SKM-1 treated with dmso at 0.1 percent for 144 hours (cell line): ENCODE results near the gene ALDH1L2.

ENCODE experiments used
- DNase-seq: peaks from one replicate; lab custom pipeline; 2025; ENCODE audit not compliant: unreplicated experiment; lab: John Stamatoyannopoulos, UW

ALDH1L2 gene

DNA sequence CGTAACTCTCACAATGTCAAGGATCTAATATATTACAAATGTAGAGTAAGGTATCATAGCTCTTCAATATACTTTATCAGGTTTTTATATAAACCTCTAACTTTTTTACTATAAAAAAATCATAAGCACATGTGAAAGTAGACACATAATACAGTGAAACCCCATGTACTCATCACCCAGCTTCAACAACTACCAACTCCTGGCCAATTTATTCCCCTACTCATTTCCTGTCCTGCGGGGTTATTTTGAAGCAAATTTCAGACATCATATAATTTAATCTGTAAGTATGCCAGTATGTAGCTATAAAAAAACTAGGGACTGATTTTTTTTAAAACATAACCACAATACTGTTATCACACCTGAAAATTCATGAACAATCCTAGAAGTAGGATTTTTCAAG is 50.4 kb downstream of the ALDH1L2 start:
- DNase-seq = no peak

DNA sequence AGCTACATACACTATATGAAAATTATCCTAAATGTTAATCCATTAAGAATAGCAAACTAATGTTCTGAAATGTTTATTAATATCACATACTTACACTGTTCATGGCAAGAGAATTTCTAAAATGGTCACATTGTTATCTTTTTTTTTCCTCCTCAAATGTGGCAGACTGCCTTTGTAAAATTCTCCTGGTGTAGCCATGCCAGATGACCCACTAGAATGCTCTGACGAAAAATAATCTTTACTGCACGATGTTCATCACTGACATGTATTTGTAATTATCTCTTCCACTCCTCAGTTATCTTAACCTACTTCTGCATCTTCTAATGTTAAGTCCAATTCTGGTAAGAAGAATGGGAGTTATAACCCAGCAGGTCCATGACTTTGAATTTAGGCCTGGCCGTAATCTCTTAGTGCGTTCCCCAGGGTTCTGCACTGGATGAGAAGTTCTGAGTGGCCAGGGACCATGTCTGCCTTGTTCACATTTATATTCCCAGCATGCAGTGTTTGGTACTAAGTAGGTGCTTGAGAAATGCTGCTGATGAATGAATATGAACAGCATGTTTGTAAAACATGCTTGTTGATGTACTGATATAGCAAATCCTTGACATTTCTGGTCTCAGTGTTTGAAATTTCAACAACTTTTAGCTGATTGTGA is 51.4 kb downstream of the ALDH1L2 start:
- DNase-seq = no peak

DNA sequence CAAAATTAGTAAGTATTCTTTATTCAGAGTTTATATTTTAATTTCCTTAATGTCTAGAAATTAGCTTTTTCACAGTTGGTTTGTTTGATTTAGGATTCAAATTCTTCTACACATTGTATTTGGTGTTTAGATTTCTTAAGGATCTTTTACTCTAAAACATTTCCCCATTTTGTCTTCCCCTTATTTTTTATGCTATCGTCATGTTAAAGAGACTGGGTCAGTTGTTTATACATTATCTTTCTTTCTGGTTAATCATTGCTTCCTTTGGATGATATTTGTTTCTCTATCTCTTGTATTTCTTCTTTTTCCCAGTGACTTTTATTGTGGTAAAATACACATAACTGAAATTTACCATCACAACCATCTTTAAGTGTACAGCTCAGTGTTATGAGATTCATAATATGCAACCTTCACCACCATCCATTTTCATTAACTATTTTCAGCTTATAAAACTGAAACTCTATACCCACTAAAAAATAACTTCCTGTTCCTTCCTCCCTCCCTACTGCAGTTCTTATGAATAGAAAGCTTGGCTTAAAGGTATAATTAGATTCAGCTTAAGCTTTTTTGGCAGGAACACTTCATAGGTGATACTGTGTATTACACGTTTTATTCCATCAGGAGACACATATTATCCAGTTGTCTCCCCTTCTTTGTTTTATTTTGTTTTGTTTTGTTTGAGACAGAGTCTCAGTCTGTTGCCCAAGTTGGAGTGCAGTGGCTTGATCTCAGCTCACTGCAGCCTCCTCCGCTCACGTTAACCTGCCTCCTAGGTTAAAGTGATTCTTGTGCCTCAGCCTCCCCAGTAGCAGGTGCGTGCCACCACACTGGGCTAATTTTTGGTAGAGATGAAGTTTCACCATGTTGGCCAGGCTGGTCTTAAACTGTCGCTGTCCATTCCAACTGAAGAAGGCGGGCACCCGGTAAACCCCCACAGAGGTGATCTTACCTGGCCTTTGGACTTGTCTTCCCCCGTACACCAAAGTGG is 53.1 kb downstream of the ALDH1L2 start:
- no peak for DNase-seq

DNA sequence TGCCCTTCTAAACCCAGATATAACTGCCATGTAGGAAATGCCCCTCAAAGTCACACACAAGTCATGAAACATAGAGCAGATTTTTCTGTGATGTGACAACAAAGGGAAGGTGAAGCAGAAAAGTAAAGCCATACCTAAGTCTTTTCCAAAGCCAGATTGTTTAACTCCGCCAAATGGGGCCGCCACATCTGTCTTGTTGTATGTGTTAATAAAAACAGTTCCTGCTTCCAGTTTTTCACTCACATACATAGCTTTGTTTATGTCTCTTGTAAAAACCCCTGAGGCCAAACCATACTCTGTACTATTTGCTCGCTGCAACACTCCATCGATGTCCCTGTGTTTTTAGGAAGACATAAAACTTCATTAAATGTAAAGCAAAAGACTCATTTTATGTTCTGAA is 57.8 kb downstream of the ALDH1L2 start:
- no peak for DNase-seq

DNA sequence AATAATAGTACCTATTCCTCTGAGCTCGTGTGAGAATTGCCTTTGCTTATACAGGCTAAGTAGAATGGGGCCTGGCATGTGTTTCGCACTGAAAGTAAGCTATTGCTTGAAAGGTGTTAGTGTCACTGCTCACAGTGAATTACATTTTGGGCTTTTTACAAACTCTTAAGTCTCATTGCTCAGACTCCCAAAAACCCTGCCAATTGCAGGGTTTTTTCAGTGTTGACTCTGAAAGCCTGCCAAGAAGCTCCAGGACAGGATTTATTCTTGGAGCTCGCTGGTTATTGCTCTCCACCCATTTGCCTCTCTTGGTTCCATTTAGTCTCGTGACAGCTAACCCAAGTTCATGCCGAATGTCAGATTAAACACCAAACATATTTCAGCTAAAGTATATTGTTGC is 58.4 kb downstream of the ALDH1L2 start:
- no peak for DNase-seq

DNA sequence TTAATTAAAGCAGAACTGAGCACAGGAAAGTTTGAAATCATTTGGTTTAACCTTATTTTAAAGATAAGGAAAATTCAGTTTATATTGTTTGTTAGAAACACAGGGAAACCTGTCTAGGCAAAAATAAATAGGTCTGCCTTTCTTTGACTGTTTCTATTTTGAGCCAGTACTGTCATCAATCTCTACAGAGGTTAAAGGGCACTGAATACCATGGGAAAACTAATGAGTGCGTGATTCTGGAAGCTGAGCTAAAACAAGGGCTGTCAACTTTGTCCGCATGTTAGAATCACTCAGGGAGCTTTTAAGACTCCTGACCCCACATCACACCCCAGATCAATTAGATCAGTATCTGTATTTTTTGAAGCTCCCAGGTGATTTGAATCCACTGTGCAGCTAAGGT is 59.3 kb downstream of the ALDH1L2 start:
- DNase-seq = no peak

DNA sequence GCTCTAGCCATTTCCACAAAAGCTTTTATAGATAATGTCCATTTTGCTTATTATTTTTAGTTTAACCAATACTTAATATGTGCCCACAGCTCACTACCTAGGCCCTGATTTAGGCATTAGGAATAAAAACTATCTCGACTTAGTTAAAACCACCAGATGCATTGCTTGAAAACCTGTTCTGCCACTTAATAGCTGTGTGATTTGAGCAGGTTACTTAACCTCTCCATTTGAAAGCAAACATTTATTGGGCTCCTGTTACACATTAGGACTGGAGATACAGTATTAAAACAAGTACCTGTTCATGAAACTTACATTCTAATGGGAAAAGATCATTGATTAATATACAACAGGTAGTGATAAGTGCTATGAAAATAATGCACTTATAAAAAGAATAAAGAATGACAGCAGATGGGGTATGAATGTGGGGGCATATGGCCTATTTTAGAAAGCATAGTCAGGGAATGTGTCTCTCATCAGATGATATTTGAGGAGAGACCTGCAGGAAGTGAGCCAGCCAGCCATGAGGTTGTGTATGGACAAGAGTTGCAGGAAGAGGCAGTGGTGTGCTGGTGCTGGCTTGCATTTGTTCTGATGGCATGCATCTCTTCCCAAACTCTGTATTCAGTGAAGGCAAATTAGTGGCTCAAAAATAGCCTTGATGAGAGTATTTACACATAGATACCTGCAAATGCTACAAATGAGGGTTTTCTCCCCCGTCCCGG is 63.9 kb downstream of the ALDH1L2 start:
- DNase-seq = no peak

DNA sequence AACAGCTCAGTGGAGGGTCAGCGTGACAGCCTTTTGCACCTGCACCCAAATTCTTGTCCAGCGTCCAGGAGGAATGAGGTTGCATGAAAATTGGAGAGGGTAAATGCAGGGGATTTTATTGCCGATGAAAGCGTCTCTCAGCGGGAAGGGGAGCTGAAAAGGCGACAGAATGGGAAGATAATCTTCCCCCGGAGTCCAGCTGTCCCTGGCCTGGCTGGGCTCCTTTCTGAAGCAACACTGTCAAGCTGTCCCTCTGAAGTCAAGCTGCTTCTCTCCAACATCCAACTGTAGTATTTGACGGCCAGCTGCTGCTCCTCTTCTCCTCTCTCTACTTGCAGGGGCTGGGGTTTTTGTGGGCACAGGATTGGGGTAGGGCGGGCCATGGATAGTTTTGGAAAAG is 65.5 kb downstream of the ALDH1L2 start:
- DNase-seq = no peak

DNA sequence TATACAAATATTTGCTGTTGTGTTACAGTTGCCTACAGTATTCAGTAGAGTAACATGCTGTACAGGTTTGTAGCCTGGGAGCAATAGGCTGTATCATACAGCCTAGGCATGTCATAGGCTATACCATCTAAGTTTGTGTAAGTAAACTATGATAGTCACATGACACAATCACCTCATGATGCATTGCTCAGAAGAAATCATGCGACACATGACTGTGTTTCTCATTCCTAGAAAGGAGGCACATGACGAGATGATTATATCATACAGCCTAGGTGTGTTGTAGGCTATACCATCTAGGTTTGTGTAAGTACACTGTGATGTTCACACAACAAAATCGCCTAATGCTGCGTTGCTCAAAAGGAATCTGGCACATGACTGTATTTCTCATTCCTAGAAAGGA is 66.2 kb downstream of the ALDH1L2 start:
- DNase-seq = no peak

DNA sequence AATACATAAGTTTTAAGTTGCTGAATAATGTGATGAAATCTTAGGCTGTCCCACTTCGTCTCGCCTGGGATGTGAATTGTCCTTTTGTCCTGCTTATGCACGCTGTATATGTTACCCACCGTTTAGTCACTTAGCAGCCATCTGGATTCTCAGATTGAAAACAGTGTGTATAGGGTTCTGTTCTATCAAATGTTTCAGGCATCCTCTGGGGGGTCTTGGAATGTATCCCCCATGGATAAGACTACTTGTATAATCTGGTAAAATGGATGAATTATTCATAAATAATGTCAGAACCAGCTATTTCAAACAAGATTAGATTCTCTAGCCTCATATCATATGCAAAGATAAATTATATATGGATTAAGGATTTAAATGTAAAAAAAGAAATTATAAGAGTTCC is 68.7 kb downstream of the ALDH1L2 start:
- DNase-seq = no peak

DNA sequence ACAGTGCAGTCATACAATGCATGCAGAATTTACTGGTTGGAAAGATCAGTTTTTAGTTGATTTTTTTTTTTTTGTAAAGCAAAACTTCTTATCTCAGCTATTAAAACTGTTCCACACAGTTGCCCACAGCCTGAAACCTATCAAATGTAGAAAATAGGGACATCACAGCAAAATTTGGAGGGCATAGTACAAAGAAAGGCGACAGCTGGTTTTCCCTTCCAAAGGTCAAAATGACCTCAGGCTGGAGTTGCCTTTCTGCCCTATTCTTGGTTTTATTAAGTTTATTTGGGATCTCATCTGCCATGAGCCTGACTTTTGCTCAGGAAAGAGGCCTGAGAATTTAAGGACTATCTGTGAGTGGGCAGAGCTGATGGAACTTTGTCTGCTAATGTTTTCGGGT is 69.7 kb downstream of the ALDH1L2 start:
- no peak for DNase-seq

DNA sequence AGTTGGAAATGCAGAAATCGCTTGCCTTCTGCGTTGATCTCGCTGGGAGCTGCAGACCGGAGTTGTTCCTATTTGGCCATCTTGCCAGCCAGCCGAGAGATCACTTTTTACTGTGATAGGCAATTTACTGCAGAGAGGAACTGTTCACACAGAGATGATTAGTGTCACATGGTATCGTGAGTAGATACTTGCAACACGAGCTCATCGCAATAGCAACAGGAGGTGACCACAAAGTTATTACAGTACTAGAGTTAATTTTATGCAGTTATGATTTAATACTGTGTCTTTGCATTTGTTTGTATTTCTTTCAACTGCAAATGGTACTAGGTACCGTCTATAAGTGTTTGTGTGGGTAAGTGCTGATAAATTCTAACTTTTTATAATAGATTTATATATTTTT is 70.4 kb downstream of the ALDH1L2 start:
- no peak for DNase-seq

DNA sequence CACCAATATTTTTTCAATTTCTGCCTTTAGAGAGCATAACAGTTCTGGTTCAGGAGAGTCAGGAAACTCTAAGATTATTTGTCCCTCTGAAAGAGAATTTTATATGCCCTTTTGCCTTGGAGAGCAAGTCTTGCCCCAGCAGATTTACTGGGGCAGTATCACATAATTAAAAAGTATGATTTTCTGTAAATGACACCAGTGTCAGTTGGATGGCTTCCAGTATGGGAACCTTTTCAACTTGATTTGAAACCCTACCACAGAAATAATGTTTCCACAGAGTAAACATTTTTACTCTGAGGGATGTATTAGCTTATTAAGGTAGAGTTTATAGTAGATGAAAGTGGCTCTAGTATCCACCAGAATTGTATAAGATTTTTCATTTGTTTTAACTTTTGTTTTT is 82.8 kb downstream of the ALDH1L2 start:
- DNase-seq = no peak

DNA sequence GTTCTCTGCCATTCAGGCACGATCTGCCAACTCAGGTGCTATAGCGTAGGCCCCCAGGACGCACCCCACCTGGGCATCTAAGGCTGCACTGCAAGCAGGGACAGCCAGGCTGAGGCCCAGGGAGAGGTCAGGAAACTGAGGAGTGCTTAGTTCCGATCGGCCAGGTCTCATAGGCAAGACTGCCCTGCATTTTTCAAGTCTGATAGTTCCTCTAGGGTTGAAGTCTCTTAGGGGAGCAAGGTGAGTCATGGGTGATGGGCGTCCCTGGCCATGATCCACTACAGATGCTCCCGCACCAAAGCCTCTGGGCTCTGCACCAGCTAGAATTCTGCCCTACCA is 84.9 kb downstream of the ALDH1L2 start:
- DNase-seq = no peak

DNA sequence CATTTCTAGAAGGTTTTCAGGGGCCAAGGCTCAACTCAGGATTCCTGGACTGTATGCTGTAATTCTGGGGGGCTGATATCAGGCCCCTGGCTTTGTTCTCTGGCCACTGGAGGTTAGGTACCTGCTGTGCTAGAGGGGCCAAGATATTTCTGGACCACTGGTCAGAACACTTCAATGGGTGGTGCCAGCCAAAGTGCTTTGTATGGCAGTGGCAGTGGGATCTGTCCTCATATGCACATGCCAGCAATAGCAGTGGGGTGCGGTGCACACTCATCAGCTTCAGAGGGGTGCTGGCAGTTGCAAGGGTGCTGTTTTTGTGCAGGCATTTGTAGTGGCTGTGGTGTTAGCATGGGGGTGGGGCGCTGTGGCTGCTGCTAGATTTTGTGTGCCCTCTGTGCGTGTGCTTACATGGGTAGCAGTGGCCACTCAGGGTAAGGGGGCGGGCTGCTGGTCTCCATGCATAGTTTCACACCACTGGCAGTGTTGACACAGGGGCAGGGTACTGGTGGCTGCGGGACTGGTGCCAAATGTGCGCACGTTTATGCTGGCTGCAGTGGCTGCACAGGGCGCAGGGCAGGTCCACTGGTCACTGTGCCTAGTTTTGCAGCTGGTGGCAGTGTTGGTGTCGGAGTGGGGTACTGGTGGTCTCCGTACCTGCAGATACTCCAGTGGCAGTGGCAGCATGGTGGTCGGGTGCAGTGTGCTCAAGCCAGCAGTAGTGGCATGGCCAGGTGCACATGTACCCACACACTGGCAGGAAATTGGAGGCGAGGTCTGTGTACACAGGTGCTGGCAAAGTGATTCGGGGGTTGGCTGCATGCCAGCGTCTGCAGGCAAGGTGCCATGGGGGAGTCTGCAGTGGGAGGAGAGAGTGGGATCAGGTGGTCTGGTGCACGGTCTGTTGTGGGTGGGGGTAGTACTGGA is 85.6 kb downstream of the ALDH1L2 start:
- DNase-seq = no peak

DNA sequence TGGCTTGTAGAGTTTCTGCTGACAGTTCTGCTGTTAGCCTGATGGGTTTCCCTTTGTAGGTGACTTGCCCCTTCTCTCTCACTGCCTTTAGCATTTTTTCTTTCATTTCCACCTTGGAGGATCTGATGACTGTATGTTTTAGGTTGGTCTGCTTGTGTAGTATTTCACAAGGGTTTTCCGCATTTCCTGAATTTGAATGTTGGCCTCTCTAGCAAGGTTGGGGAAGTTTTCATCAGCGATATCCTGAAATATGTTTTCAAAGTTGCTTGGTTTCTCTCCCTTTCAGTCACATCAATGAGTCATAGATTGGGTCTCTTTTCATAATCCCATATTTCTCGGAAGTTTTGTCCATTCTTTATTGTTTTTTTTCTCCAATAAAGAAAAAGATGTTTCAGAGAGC is 86.7 kb downstream of the ALDH1L2 start:
- no peak for DNase-seq

DNA sequence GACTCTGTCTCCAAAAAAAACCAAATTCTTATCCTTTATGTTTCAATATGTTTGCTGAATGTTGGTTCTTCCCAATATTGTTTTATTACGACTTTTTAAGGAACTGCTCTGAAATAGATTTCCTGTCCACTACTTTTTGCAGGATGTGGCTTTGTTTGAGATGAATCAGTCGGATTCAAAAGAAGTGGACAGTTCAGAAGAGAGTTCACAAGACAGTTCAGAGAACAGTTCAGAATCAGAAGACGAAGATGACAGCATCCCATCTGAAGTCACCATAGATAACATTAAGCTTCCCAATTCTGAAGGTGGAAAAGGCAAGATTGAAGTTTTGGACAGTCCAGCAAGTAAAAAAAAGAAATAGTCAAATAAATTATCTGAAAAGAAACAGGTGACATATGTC is 89.9 kb downstream of the ALDH1L2 start:
- no peak for DNase-seq

DNA sequence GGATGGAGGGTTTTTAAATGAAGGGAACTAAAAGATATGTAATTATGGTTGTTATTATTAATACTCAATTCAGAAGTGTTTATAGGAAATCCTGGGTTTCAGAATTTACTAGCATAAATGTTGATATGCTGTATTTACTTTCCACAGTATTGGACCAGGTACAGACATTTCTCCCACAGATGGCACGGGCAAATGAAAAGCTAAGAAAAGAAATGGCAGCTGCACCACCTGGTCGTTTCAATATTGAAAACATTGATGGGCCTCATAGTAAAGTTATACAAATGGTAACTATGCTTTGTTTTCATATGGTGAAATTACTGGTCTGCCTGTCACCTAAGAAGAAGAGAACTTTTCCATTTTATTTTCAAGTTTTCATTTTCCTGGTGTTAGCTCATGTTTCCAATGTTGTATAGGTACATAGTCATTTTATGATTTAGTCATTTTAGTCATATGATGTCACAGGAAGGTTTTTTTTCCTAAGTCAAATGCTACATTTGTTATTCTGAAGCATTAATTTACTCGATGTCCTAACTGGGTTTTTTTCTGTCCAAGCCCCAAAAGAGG is 92.6 kb downstream of the ALDH1L2 start:
- DNase-seq = no peak

DNA sequence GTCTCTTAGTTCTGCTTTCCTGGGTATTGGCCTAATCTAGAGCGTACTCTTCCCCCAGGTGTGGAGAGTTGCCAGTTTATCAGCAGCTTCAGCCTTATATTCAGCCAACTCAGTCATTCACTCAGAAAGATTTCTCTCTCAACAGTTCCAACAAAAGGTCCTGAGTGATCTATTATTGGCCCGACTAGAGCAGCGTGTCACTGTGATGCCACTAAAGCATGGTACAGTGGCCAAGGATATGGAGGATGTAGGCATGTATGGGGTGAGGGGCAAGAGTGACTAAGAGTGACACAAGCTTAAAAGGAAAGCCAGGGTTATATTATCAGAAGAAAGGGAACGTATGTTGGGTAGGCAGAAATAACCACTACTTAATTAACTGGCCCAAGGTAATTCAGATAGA is 93.3 kb downstream of the ALDH1L2 start:
- DNase-seq = no peak
